Body of pancreas (tissue), 4 donors: ENCODE results near the gene HSP90AB1.

ENCODE experiments used
- CTCF ChIP-seq, 7 experiments: fragments of 450-650 bp in 4 of 7; fragments of 200-600 bp in 3 of 7; sonication (generic) in 3 of 7; IDR thresholded peaks; one replicate each; pipeline ENCODE4 v1.5.1; 2016 to 2019; ENCODE audit warnings: antibody characterized with exemption in 7 of 7
- POLR2A ChIP-seq, 3 donors: fragments of 450-650 bp; IDR thresholded peaks; one replicate each; pipeline ENCODE4 v1.6.1; 2016; ENCODE audit warnings: antibody characterized with exemption in 3 of 3, mild to moderate bottlenecking in 2 of 3

- TF ChIP-seq POLR2A (IDR thresholded peaks at IDR 0.05), result no peak
- no peak for TF ChIP-seq CTCF (IDR thresholded peaks at IDR 0.05)
Observed at GRCh38 chr6:44271406-44271723, 24.5 kb downstream of the HSP90AB1 start.
